COR-L47 (cell line): ENCODE measurements around the gene MCC.
A peak's percentile ranks its signal among the peaks of the same experiment; 100 is the strongest.

ENCODE experiments used
- DNase-seq: peaks from one replicate; lab custom pipeline; 2025; lab: John Stamatoyannopoulos, UW

Gene MCC

DNA sequence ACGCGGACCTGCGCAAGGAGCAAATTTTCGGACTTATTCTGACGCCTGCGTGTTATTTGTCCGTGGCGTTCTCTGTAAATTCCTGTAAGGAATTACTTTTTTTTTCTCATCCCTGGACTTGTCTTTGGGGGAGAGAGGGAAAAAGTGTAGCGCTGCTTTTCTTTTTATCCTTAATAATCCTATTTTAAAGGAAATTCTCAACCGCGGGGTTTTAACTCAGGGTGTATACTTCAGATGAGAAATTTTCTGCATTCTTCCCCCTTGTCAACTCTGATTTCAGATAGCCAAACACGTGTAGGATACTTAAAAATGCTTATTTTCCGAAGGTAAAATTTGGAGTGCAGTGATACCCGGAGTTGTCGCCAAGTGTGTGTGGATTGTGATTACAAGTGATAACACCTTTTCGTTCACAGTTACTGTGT lies 510.8 kb downstream of the MCC start:
- DNase-seq: no peak

DNA sequence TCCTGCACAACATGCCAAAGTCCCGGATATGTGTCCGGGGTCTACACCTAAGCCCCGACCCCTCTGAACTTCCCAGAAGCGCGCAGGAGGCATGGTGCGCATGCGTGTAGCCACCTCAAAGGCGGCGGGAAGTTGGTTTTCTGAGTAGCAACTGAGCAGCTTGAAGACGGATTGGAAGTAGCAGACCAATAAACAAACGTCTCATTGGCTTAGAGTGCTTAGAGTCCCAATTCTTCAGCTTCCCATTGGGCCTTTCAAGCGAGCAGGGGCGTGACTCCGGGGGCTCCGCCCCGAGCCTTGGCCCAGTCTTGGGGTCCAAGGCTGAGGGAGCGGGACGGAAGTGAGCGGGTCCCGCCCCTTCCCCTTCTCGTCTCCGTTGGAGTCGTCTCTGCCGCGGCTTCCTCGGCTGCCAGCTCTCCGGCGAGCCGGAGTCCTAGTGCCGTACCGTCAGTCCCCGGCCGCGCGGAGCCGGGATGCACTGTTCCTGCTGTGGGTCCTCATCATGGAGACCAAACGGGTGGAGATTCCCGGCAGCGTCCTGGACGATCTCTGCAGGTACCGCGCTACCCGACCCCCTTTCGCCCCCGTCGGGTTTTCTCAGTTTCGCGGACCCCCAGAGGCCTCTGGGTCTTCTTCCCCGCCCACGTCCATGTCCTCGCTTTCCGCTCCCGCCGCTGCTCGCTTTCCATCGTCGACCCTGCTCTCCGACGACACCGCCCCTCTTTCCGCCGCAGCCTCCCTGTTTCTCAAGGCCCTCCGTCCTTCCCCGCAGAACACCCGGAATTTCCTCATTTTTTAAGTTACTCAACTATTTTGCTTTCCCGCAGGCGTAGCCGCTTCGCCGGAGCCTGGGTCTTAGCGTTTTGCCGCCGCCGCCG lies 511.6 kb downstream of the MCC start, which contains the start of gene DCP2:
Gene DCP2, plus strand, starts transcription at position 367 of the 878 bp plus-strand sequence. Its CDS starts 136 bp downstream, at position 503.
- DNase-seq: peak; percentile 97

DNA sequence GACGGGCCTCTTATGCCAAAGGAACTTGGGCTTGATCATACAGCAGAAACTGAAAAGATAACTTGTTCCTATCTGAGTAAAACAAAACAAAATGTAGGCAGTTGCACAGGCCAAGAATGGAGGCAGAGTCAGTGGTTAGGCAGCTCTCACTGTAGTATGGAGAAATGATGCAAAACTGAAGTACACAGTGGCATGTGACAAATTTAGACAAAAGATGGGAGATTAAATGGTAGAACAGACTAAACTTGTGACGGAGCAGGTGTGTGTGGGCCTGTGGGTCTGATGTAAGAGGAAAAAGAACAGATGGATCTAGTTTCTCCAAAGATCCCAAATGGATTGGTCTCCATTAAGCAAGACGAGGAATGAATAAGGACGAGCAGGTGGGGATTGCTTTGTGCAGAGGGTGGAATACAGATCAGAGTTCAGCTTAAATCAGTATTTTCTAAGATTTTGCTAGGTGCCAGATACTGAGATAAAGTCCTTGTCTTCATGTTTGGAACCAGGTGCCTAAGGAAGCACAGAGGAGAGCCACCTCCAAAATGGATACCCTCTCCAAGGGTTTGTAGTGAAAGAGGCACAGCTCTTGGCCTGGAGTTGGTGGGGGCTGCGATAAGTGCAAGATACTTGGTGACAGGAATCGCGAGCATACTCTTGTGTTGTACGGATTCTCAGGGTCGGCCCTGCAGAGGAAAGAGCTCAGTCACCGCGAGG lies 512.4 kb downstream of the MCC start:
- DNase-seq: no peak

DNA sequence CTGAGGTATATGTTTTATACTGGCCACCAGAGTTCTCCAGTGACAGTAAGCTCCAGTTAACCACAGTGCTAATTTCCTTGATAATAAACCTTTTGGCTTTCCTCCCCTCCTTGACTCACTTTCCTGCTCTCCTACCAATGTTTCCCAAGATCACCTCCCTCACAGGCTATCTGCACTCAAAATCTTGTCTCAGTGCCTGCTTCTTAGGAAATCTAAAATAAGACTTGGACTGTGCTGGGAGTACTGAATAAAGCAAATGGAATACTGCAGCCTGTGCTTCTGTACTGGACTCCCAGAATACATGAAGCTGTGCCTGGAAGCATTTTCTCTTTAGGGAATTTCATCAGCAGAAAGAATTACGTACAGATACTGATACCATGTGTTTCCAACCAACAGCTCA lies 513.4 kb downstream of the MCC start:
- no peak for DNase-seq

DNA sequence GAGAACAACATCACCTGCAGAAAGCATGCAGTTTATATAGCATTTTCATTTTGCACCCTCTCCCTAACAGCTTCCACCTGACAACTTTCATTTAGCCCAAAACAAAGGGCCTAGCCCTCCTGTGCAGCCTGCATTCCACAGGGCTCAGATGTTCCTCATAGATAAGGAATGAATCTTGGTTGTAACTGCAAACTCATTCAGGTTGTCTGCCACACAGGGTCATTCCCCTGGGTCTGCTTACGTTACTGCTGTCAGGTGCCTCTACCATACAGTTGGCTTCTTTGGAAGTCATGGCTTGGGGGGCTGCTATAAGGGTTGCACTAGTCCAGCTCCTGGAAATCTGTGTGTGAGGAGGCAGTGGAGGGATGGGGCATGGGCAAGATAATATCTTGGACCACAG lies 514.3 kb downstream of the MCC start:
- DNase-seq: no peak

DNA sequence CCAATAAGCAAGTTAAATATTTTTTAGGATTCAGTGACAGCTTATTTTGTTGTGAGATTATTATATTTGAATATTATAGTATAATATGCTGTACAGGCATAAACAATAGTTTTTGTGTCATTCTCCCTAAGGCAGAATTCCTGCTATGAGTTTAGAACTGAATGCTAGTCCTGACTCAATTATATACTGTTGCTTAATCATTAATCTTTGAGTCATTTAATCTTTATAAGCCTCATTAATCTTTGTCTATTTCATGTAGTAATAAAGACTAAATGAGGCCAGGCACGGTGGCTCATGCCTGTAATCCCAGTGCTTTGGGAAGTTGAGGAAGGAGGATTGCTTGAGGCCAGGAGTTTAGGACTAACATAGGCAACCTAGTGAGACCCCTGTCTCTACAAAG lies 515.2 kb downstream of the MCC start:
- no peak for DNase-seq
